Activated T-helper 17 cell treated with anti-CD3 and anti-CD28 coated beads, Interleukin-2, amount 50 U/mL, for 72 hours (primary cell): Measurements from ENCODE around the gene PXT1. TPM values are rescaled to one million over a fixed set of nuclear protein-coding genes. Genes with fewer than 3 reads are reported as not detected.

ENCODE experiments used
- ATAC-seq: fragments of 150-1000 bp; cut with Tn5 transposase; replicated peaks from 2 replicates; pipeline ENCODE4 v1.10.0; 2021; ENCODE audit warnings: mild to moderate bottlenecking, moderate library complexity
- H3K27ac Mint-ChIP-seq: one replicate; pipeline ENCODE4 v1.8.0; 2022; ENCODE audit warnings: mixed read lengths
- H3K27me3 Mint-ChIP-seq: one replicate; pipeline ENCODE4 v1.8.0; 2022; ENCODE audit warnings: mixed read lengths
- H3K36me3 Mint-ChIP-seq: one replicate; pipeline ENCODE4 v1.8.0; 2022; ENCODE audit warnings: low read depth, mild to moderate bottlenecking, mixed read lengths
- H3K4me1 Mint-ChIP-seq: one replicate; pipeline ENCODE4 v1.8.0; 2022; ENCODE audit warnings: mixed read lengths
- H3K4me3 Mint-ChIP-seq: one replicate; pipeline ENCODE4 v1.8.0; 2022; ENCODE audit warnings: mild to moderate bottlenecking, mixed read lengths
- H3K9me3 Mint-ChIP-seq: one replicate; pipeline ENCODE4 v1.8.0; 2022; ENCODE audit warnings: mixed read lengths
- total RNA-seq, 2 donors: library from RNA; stranded (reverse); gene quantifications; one replicate each; pipeline ENCODE4 v1.2.3, GENCODE V29; 2022

Gene PXT1
- total RNA-seq, 2 donors from 2014 or later = 0.11 to 0.87 TPM

DNA sequence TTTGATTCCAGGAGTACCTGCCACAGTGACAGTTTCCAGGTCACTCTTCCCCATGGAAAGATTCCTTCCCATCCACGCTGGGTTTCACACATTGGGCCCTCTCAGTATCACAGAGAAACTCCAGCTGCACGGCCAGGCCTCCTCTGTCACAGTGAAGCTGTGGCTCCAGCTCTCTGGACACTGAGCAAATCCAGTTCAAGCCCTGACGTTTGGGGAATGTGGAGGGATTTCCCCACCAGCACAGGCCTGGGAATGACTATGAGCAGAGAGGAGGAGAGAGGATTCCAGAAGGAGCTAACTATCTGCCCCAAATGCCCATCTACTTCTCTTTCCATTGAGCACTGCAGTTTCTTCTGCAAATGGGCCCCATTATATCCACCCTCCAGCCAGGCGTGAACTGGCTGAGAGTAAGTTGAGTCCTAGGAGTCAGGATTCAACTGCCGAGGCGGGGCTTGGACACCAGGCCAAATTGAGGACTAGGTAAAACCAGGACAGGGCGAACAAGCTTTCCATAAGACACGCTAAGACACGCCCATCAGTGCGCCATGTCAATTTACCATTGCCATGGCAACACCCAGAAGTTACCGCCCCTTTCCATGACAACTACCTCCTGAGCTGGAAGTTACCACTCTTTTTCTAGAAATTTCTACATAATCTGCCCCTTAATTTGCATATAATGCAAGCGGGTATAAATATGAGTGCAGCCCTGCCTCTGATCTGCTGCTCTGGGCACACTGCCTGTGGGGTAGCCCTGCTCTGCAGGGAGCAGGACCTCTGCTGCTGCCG lies 96.8 kb downstream of the PXT1 start:
- H3K4me1 Mint-ChIP-seq = peaks cover 1% of the 10 kb centered on the region
- H3K9me3 Mint-ChIP-seq = no peaks in the 10 kb centered on the region
- H3K27me3 Mint-ChIP-seq = peaks cover 1% of the 10 kb centered on the region
- no peak overlapping the region for H3K4me3 Mint-ChIP-seq
- H3K36me3 Mint-ChIP-seq = no peaks in the 10 kb centered on the region
- ATAC-seq = no peak
- no peak overlapping the region for H3K27ac Mint-ChIP-seq

GRCh38 chr6:36343109-36343680 lies 99.5 kb downstream of the PXT1 start:
- Mint-ChIP-seq H3K9me3 (no peaks in the 10 kb centered on the region), H3K4me3 (no peak overlapping the region), H3K36me3 (no peaks in the 10 kb centered on the region), H3K27ac (no peak overlapping the region), H3K4me1 (peaks cover 4% of the 10 kb centered on the region), H3K27me3 (peaks cover 3% of the 10 kb centered on the region)
- no peak for ATAC-seq

DNA sequence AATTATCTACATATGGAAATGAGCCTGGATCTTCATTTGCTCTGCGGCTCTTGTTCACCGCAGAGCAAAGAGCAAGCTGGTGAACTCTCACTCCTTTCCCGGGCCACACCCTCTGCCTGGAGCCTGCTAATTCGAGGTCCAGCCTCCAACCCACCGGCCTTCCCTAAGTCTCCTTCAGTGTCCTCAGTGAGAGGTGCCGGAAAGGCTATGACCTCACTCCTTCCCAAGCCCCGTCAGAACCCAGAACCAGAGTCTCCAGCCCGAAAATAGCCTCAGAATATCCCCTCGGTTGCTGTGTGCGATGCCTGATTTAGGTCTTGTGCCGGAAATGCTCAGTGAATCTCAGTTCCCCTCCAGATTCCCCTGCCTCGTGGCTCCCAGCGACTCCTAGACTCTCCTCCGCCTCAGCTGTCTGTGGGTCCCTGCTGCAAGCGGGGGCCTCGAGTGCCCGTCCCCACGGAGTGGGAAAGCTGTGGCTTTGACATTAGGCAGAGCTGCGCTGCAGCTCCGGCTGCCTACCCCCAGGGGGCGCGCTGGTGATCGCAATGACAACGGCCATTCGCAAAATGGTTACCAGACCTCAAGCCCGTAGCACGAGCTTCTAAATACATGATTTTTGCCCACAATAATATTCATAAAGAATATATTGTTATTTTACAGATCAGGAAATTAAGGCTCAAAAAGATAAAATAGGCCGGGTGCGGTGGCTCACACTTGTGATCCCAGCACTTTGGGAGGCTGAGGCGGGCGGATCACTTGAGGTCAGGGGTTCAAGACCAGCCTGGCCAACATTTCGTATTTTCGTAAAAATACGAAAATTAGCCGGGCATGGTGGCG lies 101.8 kb downstream of the PXT1 start:
- Mint-ChIP-seq H3K27me3 (peaks cover 4% of the 10 kb centered on the region), H3K27ac (no peak overlapping the region), H3K4me3 (peak overlapping the region; percentile 30), H3K36me3 (no peaks in the 10 kb centered on the region), H3K9me3 (no peaks in the 10 kb centered on the region), H3K4me1 (peaks cover 10% of the 10 kb centered on the region)
- peak; percentile 82 for ATAC-seq

Other genes starting within 250 kb of the PXT1 start
- 10 to 100 TPM; 17.7 to 21.8 TPM for gene BRPF3, start 246.1 kb downstream of the PXT1 start, total RNA-seq
- not detected for gene PNPLA1, start 172.8 kb downstream of the PXT1 start, total RNA-seq
- not detected for gene BNIP5, start 106.0 kb downstream of the PXT1 start, total RNA-seq
- gene ETV7, start 55.2 kb downstream of the PXT1 start, total RNA-seq = 10 to 100 TPM in 1 of 2 donors, 1 to 10 TPM in 1; 2.6 to 16.9 TPM
- 10 to 100 TPM; 41.1 to 57.6 TPM for gene KCTD20, start 146 bp upstream of the PXT1 start, total RNA-seq
- gene STK38, start 104.6 kb upstream of the PXT1 start, total RNA-seq = 10 to 100 TPM; 24.4 to 34.3 TPM
- 100 to 1,000 TPM; 277 to 473 TPM for gene SRSF3, start 151.5 kb upstream of the PXT1 start, total RNA-seq
- gene CDKN1A, start 235.9 kb upstream of the PXT1 start, total RNA-seq = 100 to 1,000 TPM; 149 to 164 TPM